ENCODE measurements around the gene SPAG16. TPM values are rescaled to one million over a fixed set of nuclear protein-coding genes. Genes with fewer than 3 reads are reported as not detected.

SPAG16 gene
- total and polyA plus RNA-seq, 3 experiments from 2014 or later: 7.7 to 15.3 (median 8.2) TPM

DNA sequence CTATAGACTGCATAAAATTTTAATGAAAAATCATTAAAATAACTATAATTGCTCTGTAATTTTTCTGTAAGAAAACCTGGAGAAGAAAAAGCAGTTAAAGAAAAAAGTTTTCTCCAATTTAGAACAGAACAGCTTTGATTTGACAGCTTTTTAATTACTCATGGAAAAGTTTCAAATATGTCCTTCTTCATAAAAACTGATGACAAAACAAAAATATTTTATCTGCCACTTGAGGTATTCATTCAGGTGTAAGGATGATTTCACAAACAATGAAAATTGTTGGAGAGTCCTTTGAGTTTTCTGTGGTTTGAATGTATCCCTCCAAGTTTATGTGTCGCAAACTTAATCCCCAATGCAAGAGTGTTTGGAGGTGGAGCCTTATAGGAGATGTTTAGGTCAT lies 824.3 kb downstream of the SPAG16 start:
- CTCF ChIA-PET: no interaction called here
- H3K36me3 Mint-ChIP-seq: no peaks in the 10 kb centered on the region
- POLR2A ChIA-PET: no interaction called here

DNA sequence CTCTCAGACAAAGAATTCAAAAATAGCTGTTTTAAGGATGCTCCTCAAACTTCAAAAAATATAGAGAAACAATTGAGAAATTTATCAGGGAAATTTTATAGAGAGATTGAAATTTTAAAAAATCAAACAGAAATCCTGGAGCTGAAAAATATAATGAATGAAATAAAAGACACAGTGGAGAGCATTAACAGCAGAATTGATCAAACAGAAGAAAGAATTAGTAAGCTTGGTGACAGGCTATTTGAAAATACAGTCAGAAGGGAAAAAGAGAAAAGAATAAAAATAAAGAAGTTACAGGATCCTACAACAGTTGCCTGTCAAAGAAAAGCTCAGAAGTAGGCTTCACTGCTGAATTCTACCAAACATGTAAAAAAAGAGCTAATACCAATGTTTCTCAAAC lies 832.8 kb downstream of the SPAG16 start:
- POLR2A ChIA-PET: no interaction called here
- H3K27ac ChIP-seq (ENCODE audit: low read depth, low read length): no peak overlapping the region
- H3K9me3 ChIP-seq (ENCODE audit: low read length): peaks cover 4% of the 10 kb centered on the region
- no peaks in the 10 kb centered on the region for H3K27me3 ChIP-seq (ENCODE audit: insufficient read depth, low read length, poor library complexity, severe bottlenecking)
- H3K4me1 ChIP-seq (ENCODE audit: insufficient read depth, low read length): no peaks in the 10 kb centered on the region
- no peaks in the 10 kb centered on the region for H3K27me3 Mint-ChIP-seq
- no peak for DNase-seq
- H3K4me3 ChIP-seq (ENCODE audit: low read length): no peak overlapping the region
- no peaks in the 10 kb centered on the region for H3K36me3 Mint-ChIP-seq
- H3K27ac Mint-ChIP-seq: no peak overlapping the region
- H3K4me1 Mint-ChIP-seq: no peaks in the 10 kb centered on the region
- H3K36me3 ChIP-seq (ENCODE audit: insufficient read depth, low read length): no peaks in the 10 kb centered on the region
- H3K9me3 Mint-ChIP-seq: peaks cover 3 to 39% (median 14%) of the 10 kb centered on the region in 5 donors
- H3K4me3 Mint-ChIP-seq: no peak overlapping the region
- CTCF ChIA-PET: no interaction called here

More for the DNA sequence above, 824.3 kb downstream of the SPAG16 start:
- Histone ChIP-seq H3K36me3 (ENCODE audit: insufficient read depth, low read length) (no peaks in the 10 kb centered on the region), H3K4me3 (ENCODE audit: low read length) (no peak overlapping the region), H3K4me1 (ENCODE audit: insufficient read depth, low read length) (no peaks in the 10 kb centered on the region), H3K9me3 (ENCODE audit: low read length) (no peaks in the 10 kb centered on the region), H3K27ac (ENCODE audit: low read depth, low read length) (no peak overlapping the region), H3K27me3 (ENCODE audit: insufficient read depth, low read length, poor library complexity, severe bottlenecking) (no peaks in the 10 kb centered on the region)
- DNase-seq: no peak
- H3K27me3 Mint-ChIP-seq: no peaks in the 10 kb centered on the region
- H3K27ac Mint-ChIP-seq: no peak overlapping the region
- H3K4me1 Mint-ChIP-seq: no peaks in the 10 kb centered on the region
- peaks cover 3 to 13% (median 11%) of the 10 kb centered on the region in 5 donors for H3K9me3 Mint-ChIP-seq
- H3K4me3 Mint-ChIP-seq: no peak overlapping the region

DNA sequence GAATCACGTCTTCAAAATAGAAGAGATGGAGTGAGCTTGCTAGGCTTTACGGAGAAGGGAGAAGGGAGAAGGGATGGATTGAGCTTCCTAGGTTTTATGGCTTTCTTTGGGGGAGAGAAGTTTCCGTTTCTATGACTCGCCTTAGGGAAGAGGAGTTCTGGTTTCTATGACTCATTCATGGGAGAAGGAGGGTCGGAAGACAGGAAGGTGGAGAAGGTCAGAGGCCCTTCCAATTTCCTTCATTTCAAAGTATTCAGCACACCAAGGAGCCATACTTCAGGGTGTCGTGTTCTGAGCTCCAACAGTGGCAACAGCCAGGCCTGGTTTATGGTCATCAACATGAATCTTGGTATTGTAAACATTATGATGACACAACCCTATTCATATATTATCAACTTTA lies 841.9 kb downstream of the SPAG16 start:
- DNase-seq: no peak
- Histone ChIP-seq H3K9me3 (ENCODE audit: low read length) (no peaks in the 10 kb centered on the region), H3K4me3 (ENCODE audit: low read length) (no peak overlapping the region), H3K27me3 (ENCODE audit: insufficient read depth, low read length, poor library complexity, severe bottlenecking) (no peaks in the 10 kb centered on the region), H3K4me1 (ENCODE audit: insufficient read depth, low read length) (no peaks in the 10 kb centered on the region), H3K36me3 (ENCODE audit: insufficient read depth, low read length) (no peaks in the 10 kb centered on the region), H3K27ac (ENCODE audit: low read depth, low read length) (no peak overlapping the region)
- Mint-ChIP-seq H3K27ac (no peak overlapping the region), H3K36me3 (no peaks in the 10 kb centered on the region), H3K9me3 (peaks cover 0 to 5% (median 0%) of the 10 kb centered on the region in 5 donors), H3K4me3 (no peak overlapping the region), H3K27me3 (no peaks in the 10 kb centered on the region), H3K4me1 (no peaks in the 10 kb centered on the region)
- POLR2A ChIA-PET: no interaction called here
- CTCF ChIA-PET: no interaction called here

- Mint-ChIP-seq H3K9me3 (peaks cover 0 to 5% (median 0%) of the 10 kb centered on the region in 5 donors), H3K27ac (no peak overlapping the region), H3K36me3 (no peaks in the 10 kb centered on the region), H3K4me3 (no peak overlapping the region), H3K27me3 (no peaks in the 10 kb centered on the region), H3K4me1 (no peaks in the 10 kb centered on the region)
- no peaks in the 10 kb centered on the region for H3K36me3 ChIP-seq (ENCODE audit: insufficient read depth, low read length)
- no peaks in the 10 kb centered on the region for H3K4me1 ChIP-seq (ENCODE audit: insufficient read depth, low read length)
- H3K4me3 ChIP-seq (ENCODE audit: low read length): no peak overlapping the region
- no peak overlapping the region for H3K27ac ChIP-seq (ENCODE audit: low read depth, low read length)
- no peaks in the 10 kb centered on the region for H3K9me3 ChIP-seq (ENCODE audit: low read length)
- POLR2A ChIA-PET: no interaction called here
- no peaks in the 10 kb centered on the region for H3K27me3 ChIP-seq (ENCODE audit: insufficient read depth, low read length, poor library complexity, severe bottlenecking)
- no peak for DNase-seq
- CTCF ChIA-PET: no interaction called here
These were observed 842.9 kb downstream of the SPAG16 start for GRCh38 chr2:214127170-214127569.

DNA sequence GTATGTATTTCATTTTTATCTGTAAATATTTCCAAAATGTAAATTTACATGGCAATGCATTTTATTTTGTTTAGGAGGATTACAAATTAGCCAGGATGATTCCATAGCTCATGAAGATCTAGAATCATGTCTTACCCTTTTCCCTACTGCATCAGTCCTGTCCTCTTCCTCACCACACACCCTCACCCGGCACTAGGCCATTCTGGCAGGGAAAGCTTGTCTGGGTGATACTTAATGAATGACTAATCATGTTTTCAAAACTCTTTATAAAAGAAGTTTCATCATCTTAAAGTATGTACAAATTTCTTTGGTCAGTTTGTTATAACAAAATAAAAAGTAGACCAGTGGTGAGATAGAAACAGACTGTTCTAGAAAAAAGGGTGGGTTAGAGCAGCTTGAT lies 843.3 kb downstream of the SPAG16 start:
- ChIA-PET CTCF (no interaction called here), POLR2A (no interaction called here)
- H3K27ac ChIP-seq (ENCODE audit: low read depth, low read length): no peak overlapping the region
- no peaks in the 10 kb centered on the region for H3K27me3 ChIP-seq (ENCODE audit: insufficient read depth, low read length, poor library complexity, severe bottlenecking)
- Mint-ChIP-seq H3K4me1 (no peaks in the 10 kb centered on the region), H3K27ac (no peak overlapping the region), H3K36me3 (no peaks in the 10 kb centered on the region), H3K9me3 (peaks cover 2 to 5% (median 3%) of the 10 kb centered on the region in 5 donors), H3K4me3 (no peak overlapping the region), H3K27me3 (no peaks in the 10 kb centered on the region)
- no peaks in the 10 kb centered on the region for H3K4me1 ChIP-seq (ENCODE audit: insufficient read depth, low read length)
- H3K4me3 ChIP-seq (ENCODE audit: low read length): no peak overlapping the region
- DNase-seq: no peak
- no peaks in the 10 kb centered on the region for H3K9me3 ChIP-seq (ENCODE audit: low read length)
- no peaks in the 10 kb centered on the region for H3K36me3 ChIP-seq (ENCODE audit: insufficient read depth, low read length)

DNA sequence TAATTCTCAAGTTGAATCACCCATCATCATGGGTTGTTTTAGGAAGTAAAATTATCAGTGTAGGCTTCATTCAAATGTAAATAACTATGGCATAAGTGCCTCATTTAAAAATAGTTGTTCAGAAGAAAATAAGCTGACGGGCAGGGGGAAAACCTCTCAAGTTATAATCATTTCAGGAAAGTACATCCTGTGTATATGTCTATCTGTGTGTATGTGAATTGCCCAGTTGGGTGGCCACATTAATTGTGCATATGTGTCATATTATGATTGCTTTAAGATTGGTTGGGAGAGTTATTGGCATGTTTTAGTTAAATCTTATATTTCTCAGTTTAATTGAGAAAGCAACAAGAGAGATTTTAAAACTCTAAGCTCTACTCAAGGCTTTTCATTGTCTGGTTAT lies 843.8 kb downstream of the SPAG16 start:
- Mint-ChIP-seq H3K27ac (no peak overlapping the region), H3K4me3 (no peak overlapping the region), H3K9me3 (peaks cover 2 to 5% (median 3%) of the 10 kb centered on the region in 5 donors), H3K27me3 (no peaks in the 10 kb centered on the region), H3K36me3 (no peaks in the 10 kb centered on the region), H3K4me1 (no peaks in the 10 kb centered on the region)
- no peak overlapping the region for H3K27ac ChIP-seq (ENCODE audit: low read depth, low read length)
- no peaks in the 10 kb centered on the region for H3K36me3 ChIP-seq (ENCODE audit: insufficient read depth, low read length)
- H3K27me3 ChIP-seq (ENCODE audit: insufficient read depth, low read length, poor library complexity, severe bottlenecking): no peaks in the 10 kb centered on the region
- H3K9me3 ChIP-seq (ENCODE audit: low read length): no peaks in the 10 kb centered on the region
- no peak overlapping the region for H3K4me3 ChIP-seq (ENCODE audit: low read length)
- ChIA-PET CTCF (no interaction called here), POLR2A (no interaction called here)
- no peaks in the 10 kb centered on the region for H3K4me1 ChIP-seq (ENCODE audit: insufficient read depth, low read length)
- no peak for DNase-seq

GRCh38 chr2:214130114-214130513 lies 845.9 kb downstream of the SPAG16 start:
- H3K9me3 ChIP-seq (ENCODE audit: low read length): no peaks in the 10 kb centered on the region
- ChIA-PET POLR2A (no interaction called here), CTCF (no interaction called here)
- no peaks in the 10 kb centered on the region for H3K4me1 ChIP-seq (ENCODE audit: insufficient read depth, low read length)
- H3K27me3 ChIP-seq (ENCODE audit: insufficient read depth, low read length, poor library complexity, severe bottlenecking): no peaks in the 10 kb centered on the region
- no peak overlapping the region for H3K4me3 ChIP-seq (ENCODE audit: low read length)
- DNase-seq: no peak
- no peaks in the 10 kb centered on the region for H3K27me3 Mint-ChIP-seq
- no peak overlapping the region for H3K27ac ChIP-seq (ENCODE audit: low read depth, low read length)
- H3K4me3 Mint-ChIP-seq: no peak overlapping the region
- H3K36me3 ChIP-seq (ENCODE audit: insufficient read depth, low read length): no peaks in the 10 kb centered on the region
- H3K27ac Mint-ChIP-seq: no peak overlapping the region
- H3K9me3 Mint-ChIP-seq: peaks cover 2 to 5% (median 3%) of the 10 kb centered on the region in 5 donors
- H3K36me3 Mint-ChIP-seq: no peaks in the 10 kb centered on the region
- no peaks in the 10 kb centered on the region for H3K4me1 Mint-ChIP-seq

- Histone ChIP-seq H3K4me1 (ENCODE audit: insufficient read depth, low read length) (no peaks in the 10 kb centered on the region), H3K36me3 (ENCODE audit: insufficient read depth, low read length) (no peaks in the 10 kb centered on the region), H3K4me3 (ENCODE audit: low read length) (no peak overlapping the region), H3K9me3 (ENCODE audit: low read length) (no peaks in the 10 kb centered on the region), H3K27me3 (ENCODE audit: insufficient read depth, low read length, poor library complexity, severe bottlenecking) (no peaks in the 10 kb centered on the region), H3K27ac (ENCODE audit: low read depth, low read length) (no peak overlapping the region)
- Mint-ChIP-seq H3K4me1 (no peaks in the 10 kb centered on the region), H3K9me3 (peaks cover 0 to 12% (median 3%) of the 10 kb centered on the region in 5 donors), H3K27me3 (no peaks in the 10 kb centered on the region), H3K4me3 (no peak overlapping the region), H3K36me3 (no peaks in the 10 kb centered on the region), H3K27ac (no peak overlapping the region)
- POLR2A ChIA-PET: no interaction called here
- no peak for DNase-seq
- CTCF ChIA-PET: interaction anchor here (1.3 kb wide), 1 partner anchor 8 kb away, joined by 3 read pairs; no protein-coding TSS in a partner anchor
These were observed 851.7 kb downstream of the SPAG16 start for GRCh38 chr2:214135966-214136365.

DNA sequence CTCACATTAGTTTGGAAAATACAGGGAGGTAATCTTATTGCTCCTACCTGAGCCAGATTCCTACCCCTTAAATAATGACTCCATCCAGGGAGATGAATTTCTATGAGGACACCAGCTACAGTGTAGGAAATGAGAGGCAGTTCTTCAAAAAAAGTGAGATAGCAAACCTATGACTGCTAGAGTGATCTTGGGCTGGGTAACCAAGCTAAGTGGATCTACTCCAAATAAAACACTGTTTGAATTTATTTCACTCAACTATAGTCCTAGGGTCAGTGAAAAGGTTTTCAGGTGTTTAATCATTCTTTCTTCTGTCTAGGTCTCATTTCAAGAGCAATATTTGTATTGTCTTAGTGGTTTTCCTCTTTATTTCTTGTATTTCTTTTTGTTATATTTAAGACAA lies 854.5 kb downstream of the SPAG16 start:
- Mint-ChIP-seq H3K27ac (no peak overlapping the region), H3K36me3 (no peaks in the 10 kb centered on the region), H3K9me3 (peaks cover 0 to 9% (median 0%) of the 10 kb centered on the region in 5 donors), H3K27me3 (no peaks in the 10 kb centered on the region), H3K4me1 (no peaks in the 10 kb centered on the region), H3K4me3 (no peak overlapping the region)
- DNase-seq: no peak
- H3K27me3 ChIP-seq (ENCODE audit: insufficient read depth, low read length, poor library complexity, severe bottlenecking): no peaks in the 10 kb centered on the region
- ChIA-PET CTCF (no interaction called here), POLR2A (no interaction called here)
- no peaks in the 10 kb centered on the region for H3K36me3 ChIP-seq (ENCODE audit: insufficient read depth, low read length)
- no peak overlapping the region for H3K4me3 ChIP-seq (ENCODE audit: low read length)
- H3K27ac ChIP-seq (ENCODE audit: low read depth, low read length): no peak overlapping the region
- no peaks in the 10 kb centered on the region for H3K4me1 ChIP-seq (ENCODE audit: insufficient read depth, low read length)
- no peaks in the 10 kb centered on the region for H3K9me3 ChIP-seq (ENCODE audit: low read length)

Measured in CD8-positive, alpha-beta memory T cell (primary cell).